AG04449 (cell line): ENCODE data around the gene ZRANB2.

ENCODE experiments used
- CTCF ChIA-PET: fragments of 350-600 bp; formaldehyde crosslinking; extraction: SDS; loops from one replicate; lab custom pipeline; 2021; ENCODE audit warnings: antibody characterized with exemption; lab: Yijun Ruan, JAX
- POLR2A ChIA-PET: fragments of 400-600, 350-600 bp; formaldehyde crosslinking; extraction: SDS; loops from one replicate; lab custom pipeline; 2020; ENCODE audit warnings: antibody characterized with exemption, inconsistent platforms; lab: Yijun Ruan, JAX
- DNase-seq: peaks from one replicate; pipeline ENCODE4 v3.0.0-alpha.2; 2010; ENCODE audit warnings: low read depth, low spot score
- H3K4me3 ChIP-seq: 2 replicates; pipeline ENCODE4 v1.5.1; 2011; ENCODE audit warnings: low read depth, mild to moderate bottlenecking, control low read depth, low read length
- TF ChIP-seq, protein P1 (sequence below): IDR thresholded peaks from one replicate; pipeline ENCODE4 v1.5.1; 2011; ENCODE audit warnings: mild to moderate bottlenecking, moderate library complexity, low read length, control low read depth, inconsistent platforms; ENCODE audit not compliant: insufficient read depth; ENCODE audit errors: missing control alignments

Gene ZRANB2

DNA sequence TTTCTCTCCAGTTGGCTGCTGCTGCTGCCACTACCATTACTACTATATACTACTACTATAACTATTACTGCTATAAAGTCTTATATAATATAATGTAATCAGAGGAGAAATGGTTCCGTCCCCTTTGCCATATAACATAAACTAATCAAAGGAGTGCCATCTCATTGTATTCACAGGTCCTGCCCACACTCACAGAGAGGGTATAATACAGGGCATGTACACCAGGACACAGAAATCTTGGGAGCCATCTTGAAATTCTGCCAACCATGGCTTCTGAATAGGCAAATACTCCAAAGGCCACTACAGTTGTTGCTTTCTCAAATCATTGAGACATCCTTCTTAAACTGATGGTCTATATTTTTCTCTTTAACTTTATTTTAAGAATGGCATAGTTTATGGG lies 6.9 kb upstream of the ZRANB2 start:
- ChIA-PET CTCF (no interaction called here), POLR2A (no interaction called here)
- DNase-seq = no peak
- H3K4me3 ChIP-seq = no peak overlapping the region
- TF ChIP-seq, protein P1, sequence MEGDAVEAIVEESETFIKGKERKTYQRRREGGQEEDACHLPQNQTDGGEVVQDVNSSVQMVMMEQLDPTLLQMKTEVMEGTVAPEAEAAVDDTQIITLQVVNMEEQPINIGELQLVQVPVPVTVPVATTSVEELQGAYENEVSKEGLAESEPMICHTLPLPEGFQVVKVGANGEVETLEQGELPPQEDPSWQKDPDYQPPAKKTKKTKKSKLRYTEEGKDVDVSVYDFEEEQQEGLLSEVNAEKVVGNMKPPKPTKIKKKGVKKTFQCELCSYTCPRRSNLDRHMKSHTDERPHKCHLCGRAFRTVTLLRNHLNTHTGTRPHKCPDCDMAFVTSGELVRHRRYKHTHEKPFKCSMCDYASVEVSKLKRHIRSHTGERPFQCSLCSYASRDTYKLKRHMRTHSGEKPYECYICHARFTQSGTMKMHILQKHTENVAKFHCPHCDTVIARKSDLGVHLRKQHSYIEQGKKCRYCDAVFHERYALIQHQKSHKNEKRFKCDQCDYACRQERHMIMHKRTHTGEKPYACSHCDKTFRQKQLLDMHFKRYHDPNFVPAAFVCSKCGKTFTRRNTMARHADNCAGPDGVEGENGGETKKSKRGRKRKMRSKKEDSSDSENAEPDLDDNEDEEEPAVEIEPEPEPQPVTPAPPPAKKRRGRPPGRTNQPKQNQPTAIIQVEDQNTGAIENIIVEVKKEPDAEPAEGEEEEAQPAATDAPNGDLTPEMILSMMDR = no peak

DNA sequence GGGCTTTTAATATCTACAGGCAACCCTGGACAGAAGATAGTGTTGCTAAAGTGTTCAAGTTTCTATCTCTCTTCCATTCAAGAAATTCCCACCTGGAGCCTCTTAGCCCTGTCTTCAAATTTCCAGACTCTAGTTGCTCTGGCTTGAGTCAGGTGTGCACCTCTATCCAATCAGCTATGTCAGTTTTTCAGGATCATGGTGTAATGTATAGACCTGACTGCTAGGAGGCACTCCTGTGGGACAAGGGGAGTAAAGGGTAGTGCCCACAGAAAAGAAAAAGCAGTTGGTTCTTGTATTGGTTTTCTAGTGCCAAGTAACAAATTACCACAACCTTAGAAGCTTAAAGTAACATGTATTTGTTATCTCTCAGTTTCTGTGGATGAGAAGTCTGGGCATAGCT lies 6.2 kb upstream of the ZRANB2 start:
- CTCF ChIA-PET = no interaction called here
- POLR2A ChIA-PET = no interaction called here
- TF ChIP-seq, protein P1 = no peak
- H3K4me3 ChIP-seq = no peak overlapping the region
- DNase-seq = no peak

DNA sequence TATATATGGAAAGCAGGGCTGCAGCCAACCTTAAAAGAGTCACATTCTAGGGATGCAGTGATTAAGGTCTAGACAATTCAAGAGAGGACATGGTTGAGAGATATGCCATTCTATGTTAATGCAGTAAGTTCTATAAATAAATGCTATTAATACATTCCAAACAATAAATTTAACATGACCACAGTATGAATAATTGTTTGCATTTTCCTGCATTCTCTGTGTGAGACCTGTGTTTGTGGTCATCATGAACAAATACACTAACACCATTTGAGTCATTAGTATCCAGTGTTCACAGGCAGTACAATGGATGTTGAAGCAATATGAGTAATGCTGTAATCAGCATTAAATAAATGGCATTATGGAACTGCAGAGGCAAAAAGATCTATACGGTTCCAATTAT lies 5.5 kb upstream of the ZRANB2 start:
- no peak overlapping the region for H3K4me3 ChIP-seq
- POLR2A ChIA-PET = no interaction called here
- TF ChIP-seq, protein P1 = no peak
- CTCF ChIA-PET = no interaction called here
- DNase-seq = peak; percentile 64

DNA sequence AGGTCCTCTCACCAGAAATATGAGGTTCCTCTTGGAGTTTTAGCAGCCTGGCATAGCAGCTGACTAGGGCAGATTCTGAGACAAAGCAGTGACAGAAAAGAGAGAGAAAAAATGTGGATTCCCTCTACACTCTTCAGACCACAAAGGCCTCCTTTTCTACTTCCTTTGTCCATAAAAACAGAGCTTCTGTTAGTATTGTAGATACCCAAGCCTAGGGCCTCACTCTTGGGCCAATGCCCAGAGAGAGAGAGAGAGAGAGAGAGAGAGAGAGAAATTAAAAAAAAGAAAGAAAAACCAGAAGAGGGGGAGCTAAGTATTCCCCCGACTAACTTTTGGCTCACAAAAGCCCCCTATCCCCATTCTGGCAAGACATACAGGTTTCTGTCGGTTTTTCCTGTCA lies 2.4 kb upstream of the ZRANB2 start:
- ChIA-PET CTCF (interaction anchor here (1.1 kb wide), 1 partner anchor 10 kb away, joined by 3 read pairs; no protein-coding TSS in a partner anchor), POLR2A (no interaction called here)
- no peak overlapping the region for H3K4me3 ChIP-seq
- DNase-seq = no peak
- TF ChIP-seq, protein P1 = no peak

DNA sequence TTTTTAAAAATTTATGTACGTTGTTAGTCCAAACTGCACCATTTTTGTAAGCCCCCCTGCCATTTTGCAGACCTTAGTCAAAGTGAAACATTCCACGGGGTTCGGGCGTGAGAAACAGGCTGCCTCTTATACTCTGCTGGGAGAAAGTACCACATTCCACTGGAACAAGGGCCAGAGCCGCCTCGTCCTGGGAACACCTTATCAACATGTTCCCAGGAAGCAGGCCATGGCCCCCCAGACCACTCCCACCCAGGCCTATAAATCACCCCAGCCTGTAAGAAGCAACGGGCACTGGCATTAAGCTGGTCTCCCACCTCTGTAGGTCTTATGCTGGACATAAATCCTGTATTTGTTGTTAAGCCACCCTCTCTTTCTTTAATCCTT lies 854 bp upstream of the ZRANB2 start:
- ChIA-PET CTCF (interaction anchor here (0.8 to 2.2 kb wide), 4 partner anchors 9 to 15 kb away, joined by 3 to 13 read pairs (median 10); no protein-coding TSS in a partner anchor), POLR2A (no interaction called here)
- no peak for DNase-seq
- TF ChIP-seq, protein P1 = no peak
- peak overlapping the region; percentile 81; the same call in 1 of the 2 replicates for H3K4me3 ChIP-seq

DNA sequence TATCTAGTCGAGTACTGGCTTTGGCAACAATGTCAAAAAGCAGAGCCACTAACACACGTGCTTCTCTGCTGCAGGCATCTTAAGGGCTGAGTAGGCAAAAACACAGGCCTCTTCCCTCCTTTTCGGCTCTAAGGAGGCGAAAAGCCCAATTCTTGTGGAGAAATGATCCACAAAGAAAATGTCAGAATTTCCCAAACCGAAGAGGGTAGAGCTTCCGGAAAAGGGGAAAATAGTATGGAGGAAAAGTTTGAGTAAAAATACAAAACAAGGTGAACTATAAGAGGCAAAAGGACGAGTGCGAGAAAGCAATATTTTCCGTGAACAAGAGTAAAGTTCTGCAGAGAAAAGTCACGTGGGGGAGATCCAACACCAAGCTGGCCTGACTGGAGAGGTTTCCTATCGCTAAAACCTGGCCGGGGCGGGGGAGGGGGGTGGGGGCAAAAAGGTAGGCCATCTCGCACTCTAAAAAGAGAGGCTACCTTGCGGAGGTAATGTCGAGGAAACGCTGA lies 551 bp downstream of the ZRANB2 start:
- POLR2A ChIA-PET = interaction anchor here (1.1 kb wide), 1 partner anchor 9 kb away, joined by 3 read pairs; no protein-coding TSS in a partner anchor

More for the DNA sequence above, 551 bp downstream of the ZRANB2 start:
- H3K4me3 ChIP-seq = peak overlapping the region; percentile 81
- no peak for DNase-seq
- TF ChIP-seq, protein P1 = no peak
- CTCF ChIA-PET = interaction anchor here (0.9 to 2.2 kb wide), 5 partner anchors 9 to 17 kb away, joined by 3 to 13 read pairs (median 9); no protein-coding TSS in a partner anchor
